HepG2 (cell line): Measurements from ENCODE around the gene PPARA. TPM values are rescaled to one million over a fixed set of nuclear protein-coding genes. Genes with fewer than 3 reads are reported as not detected.

Experiments used
- BRD4 ChIP-seq: sonication (generic); formaldehyde crosslinking; IDR thresholded peaks from 2 replicates; pipeline ENCODE4 v1.4.0; 2020; ENCODE audit warnings: missing genetic modification reagents
- CENPT ChIP-seq: sonication (generic); formaldehyde crosslinking; IDR thresholded peaks from 2 replicates; pipeline ENCODE4 v1.8.0; 2022; ENCODE audit warnings: low read depth, mild to moderate bottlenecking, moderate library complexity, missing genetic modification reagents
- CHD2 ChIP-seq: IDR thresholded peaks from 2 replicates; pipeline ENCODE4 v1.6.1; 2011; ENCODE audit warnings: low read depth, low read length, improper control_type of control experiment
- FOXA3 ChIP-seq: IDR thresholded peaks from 2 replicates; pipeline ENCODE4 v1.6.1; 2016; ENCODE audit warnings: missing genetic modification reagents, missing compliant biosample characterization
- HNRNPUL1 ChIP-seq: fragments of 200-400 bp; formaldehyde crosslinking; IDR thresholded peaks from 2 replicates; pipeline ENCODE4 v1.6.1; 2017; ENCODE audit warnings: low read depth, mild to moderate bottlenecking, low read length, moderate library complexity
- MBNL3 ChIP-seq: fragments of 250-450 bp; sonication (Bioruptor Pico); conservative IDR thresholded peaks from 2 replicates; pipeline ENCODE4 v1.8.0; 2022; ENCODE audit warnings: mild to moderate bottlenecking, inconsistent platforms
- REXO4 ChIP-seq: sonication (generic); formaldehyde crosslinking; IDR thresholded peaks from 2 replicates; pipeline ENCODE4 v1.8.0; 2022; ENCODE audit warnings: missing genetic modification reagents, mild to moderate bottlenecking, borderline replicate concordance
- RFXAP ChIP-seq: sonication (generic); formaldehyde crosslinking; IDR thresholded peaks from 2 replicates; pipeline ENCODE4 v1.4.0; 2020; ENCODE audit warnings: missing genetic modification reagents, borderline replicate concordance
- ZIK1 ChIP-seq: sonication (generic); formaldehyde crosslinking; IDR thresholded peaks from 2 replicates; pipeline ENCODE4 v1.5.0; 2020; ENCODE audit warnings: mild to moderate bottlenecking, low read depth, missing genetic modification reagents, borderline replicate concordance
- ZNF136 ChIP-seq: sonication (generic); formaldehyde crosslinking; IDR thresholded peaks from 2 replicates; pipeline ENCODE4 v1.8.1; 2022; ENCODE audit warnings: low read depth, mild to moderate bottlenecking, moderate library complexity, missing genetic modification reagents
- ZNF205 ChIP-seq: IDR thresholded peaks from 2 replicates; pipeline ENCODE4 v1.6.1; 2018; ENCODE audit warnings: missing biosample characterization, missing genetic modification reagents
- ZNF362 ChIP-seq: sonication (generic); formaldehyde crosslinking; IDR thresholded peaks from 2 replicates; pipeline ENCODE4 v1.4.0; 2020; ENCODE audit warnings: missing genetic modification reagents, mild to moderate bottlenecking, borderline replicate concordance
- ZNF460 ChIP-seq: sonication (generic); formaldehyde crosslinking; IDR thresholded peaks from 2 replicates; pipeline ENCODE4 v1.5.1; 2020; ENCODE audit warnings: missing genetic modification reagents, mild to moderate bottlenecking, borderline replicate concordance
- ZNF570 ChIP-seq: sonication (generic); formaldehyde crosslinking; IDR thresholded peaks from 2 replicates; pipeline ENCODE4 v1.4.0; 2020; ENCODE audit warnings: mild to moderate bottlenecking, missing genetic modification reagents, borderline replicate concordance
- ZNF652 ChIP-seq: IDR thresholded peaks from 2 replicates; pipeline ENCODE4 v1.6.1; 2016; ENCODE audit warnings: low read depth, borderline replicate concordance
- polyA plus RNA-seq, 8 experiments: library from polyadenylated mRNA; depleted of rRNA in 3 of 8; stranded (reverse) in 7 of 8; unstranded in 1 of 8; fragments of >200 nt; fragmentation: Illumina TruSeq in 4 of 8; extraction: Trizol in 4 of 8; gene quantifications; 2 replicates each; pipeline versions ENCODE4 v1.2.1 to v1.2.3, GENCODE V29; 2011 to 2016; ENCODE audit warnings: low read depth in 4 of 8, missing spikeins in 1 of 8, mixed read lengths in 1 of 8; ENCODE audit not compliant: insufficient read depth in 1 of 8
- total RNA-seq, 5 experiments: library from RNA; depleted of rRNA; stranded (reverse); fragments of >200 nt; fragmentation: Illumina TruSeq; extraction: Trizol; gene quantifications; 2 replicates each; pipeline ENCODE4 v1.2.3, GENCODE V29; 2016; ENCODE audit warnings: low read depth in 1 of 5
- TF ChIP-seq, protein P1 (sequence below): sonication (generic); formaldehyde crosslinking; IDR thresholded peaks from 2 replicates; pipeline ENCODE4 v1.5.0; 2020; ENCODE audit warnings: missing genetic modification reagents
- TF ChIP-seq, protein P2 (sequence below): sonication (generic); formaldehyde crosslinking; IDR thresholded peaks from 2 replicates; pipeline ENCODE4 v1.8.0; 2022; ENCODE audit warnings: mild to moderate bottlenecking, missing genetic modification reagents; ENCODE audit not compliant: insufficient replicate concordance

PPARA gene
- total and polyA plus RNA-seq, 2 of the 13 experiments (the other 11 are each of a cell fraction or from before 2014, with no cell fraction given), result 18.2 to 24.7 TPM

GRCh38 chr22:46267431-46268279 is 117.3 kb downstream of the PPARA start, which contains the start of gene TTC38 (continued):
- no peak for TF ChIP-seq HNRNPUL1
- TF ChIP-seq CHD2, result no peak
- peak; percentile 54; the same call in 1 of the 2 replicates for TF ChIP-seq RFXAP
- no peak for TF ChIP-seq CENPT (CRISPR knock-in tag)
- TF ChIP-seq, protein P1, sequence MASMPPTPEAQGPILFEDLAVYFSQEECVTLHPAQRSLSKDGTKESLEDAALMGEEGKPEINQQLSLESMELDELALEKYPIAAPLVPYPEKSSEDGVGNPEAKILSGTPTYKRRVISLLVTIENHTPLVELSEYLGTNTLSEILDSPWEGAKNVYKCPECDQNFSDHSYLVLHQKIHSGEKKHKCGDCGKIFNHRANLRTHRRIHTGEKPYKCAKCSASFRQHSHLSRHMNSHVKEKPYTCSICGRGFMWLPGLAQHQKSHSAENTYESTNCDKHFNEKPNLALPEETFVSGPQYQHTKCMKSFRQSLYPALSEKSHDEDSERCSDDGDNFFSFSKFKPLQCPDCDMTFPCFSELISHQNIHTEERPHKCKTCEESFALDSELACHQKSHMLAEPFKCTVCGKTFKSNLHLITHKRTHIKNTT (CRISPR knock-in tag), result no peak
- no peak for TF ChIP-seq REXO4 (CRISPR knock-in tag)
- peak; percentile 60; the same call in 1 of the 2 replicates for TF ChIP-seq ZNF205
- 0 out of 2 replicates have a peak, but pooled peaks have one; percentile 40 for TF ChIP-seq ZNF136
- TF ChIP-seq ZNF570 (CRISPR knock-in tag), result no peak
- no peak for TF ChIP-seq MBNL3 (CRISPR knock-in tag)
- no peak for TF ChIP-seq ZIK1 (CRISPR knock-in tag)
- peak; percentile 29; the same call in 1 of the 2 replicates for TF ChIP-seq FOXA3 (CRISPR knock-in tag)
- 0 out of 2 replicates have a peak, but pooled peaks have one; percentile 28 for TF ChIP-seq ZNF362 (CRISPR knock-in tag)
- no peak for TF ChIP-seq ZNF652 (CRISPR knock-in tag)
- TF ChIP-seq BRD4 (CRISPR knock-in tag), result 0 out of 2 replicates have a peak, but pooled peaks have one; percentile 16
- TF ChIP-seq, protein P2, sequence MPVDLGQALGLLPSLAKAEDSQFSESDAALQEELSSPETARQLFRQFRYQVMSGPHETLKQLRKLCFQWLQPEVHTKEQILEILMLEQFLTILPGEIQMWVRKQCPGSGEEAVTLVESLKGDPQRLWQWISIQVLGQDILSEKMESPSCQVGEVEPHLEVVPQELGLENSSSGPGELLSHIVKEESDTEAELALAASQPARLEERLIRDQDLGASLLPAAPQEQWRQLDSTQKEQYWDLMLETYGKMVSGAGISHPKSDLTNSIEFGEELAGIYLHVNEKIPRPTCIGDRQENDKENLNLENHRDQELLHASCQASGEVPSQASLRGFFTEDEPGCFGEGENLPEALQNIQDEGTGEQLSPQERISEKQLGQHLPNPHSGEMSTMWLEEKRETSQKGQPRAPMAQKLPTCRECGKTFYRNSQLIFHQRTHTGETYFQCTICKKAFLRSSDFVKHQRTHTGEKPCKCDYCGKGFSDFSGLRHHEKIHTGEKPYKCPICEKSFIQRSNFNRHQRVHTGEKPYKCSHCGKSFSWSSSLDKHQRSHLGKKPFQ (CRISPR knock-in tag), result peak; percentile 12
- no peak for TF ChIP-seq ZNF460 (CRISPR knock-in tag)
